Pancreas (tissue), 10 donors: ENCODE data around the gene APP. TPM values are rescaled to one million over a fixed set of nuclear protein-coding genes. Genes with fewer than 3 reads are reported as not detected.

Experiments
- ATAC-seq, 4 donors: fragments of 200-7000 bp; cut with Tn5 transposase; one replicate each; pipeline versions ENCODE4 v1.8.0 to v1.9.1; 2020; ENCODE audit warnings: mild to moderate bottlenecking in 4 of 4, moderate library complexity in 4 of 4
- DNase-seq, 6 donors: peaks; one replicate each; pipeline ENCODE4 v3.0.0-alpha.2; 2020
- FAIRE-seq: peaks from 2 replicates; lab custom pipeline; 2012; peaks lifted over from hg19 to GRCh38; lab: Jason Lieb, UNC
- H3K27ac ChIP-seq, 4 donors: fragments of 200-600 bp; sonication (generic); 1 replicate in 3 of 4; 2 replicates in 1 of 4; pipeline versions ENCODE4 v1.5.0 to v1.8.0; 2020
- H3K27me3 ChIP-seq, 4 donors: fragments of 200-600 bp; one replicate each; pipeline ENCODE4 v1.8.0; 2021
- H3K36me3 ChIP-seq, 3 donors: fragments of 200-600 bp; sonication (generic) in 1 of 3; one replicate each; pipeline versions ENCODE4 v1.5.0 to v1.8.0; 2020 to 2021
- H3K4me1 ChIP-seq, 3 donors: fragments of 200-600 bp; one replicate each; pipeline ENCODE4 v1.8.0; 2021
- H3K4me3 ChIP-seq, 4 donors: fragments of 200-600 bp; sonication (generic) in 2 of 4; one replicate each; pipeline versions ENCODE4 v1.5.0 to v1.8.0; 2020 to 2021
- H3K9me3 ChIP-seq, 4 donors: fragments of 200-600 bp; one replicate each; pipeline ENCODE4 v1.8.0; 2021
- CTCF ChIP-seq, 4 donors: fragments of 200-600 bp; sonication (generic) in 3 of 4; IDR thresholded peaks; one replicate each; pipeline versions ENCODE4 v1.5.0 to v1.8.0; 2021; ENCODE audit warnings: antibody characterized with exemption in 4 of 4
- WGBS, 2 donors: extraction: QIAGEN DNeasy Blood & Tissue Kit; methylation state at CpG; one replicate each; pipeline ENCODE4 v1.1.7; 2013; 5-methylcytosine and 5-hydroxymethylcytosine counted together
- intact Hi-C, 3 donors: fragments of 100-400 bp; cut with DNase I; formaldehyde crosslinking; loops; one replicate each; pipeline versions ENCODE4 v1.11.1 to v1.14.2; 2022
- polyA plus RNA-seq, 2 donors: library from polyadenylated mRNA; stranded (reverse); fragments of 200-250 nt; gene quantifications; one replicate each; pipeline ENCODE4 v1.2.3, GENCODE V29; 2013
- total RNA-seq, 6 donors: library from RNA; stranded (reverse); fragmentation: NEBNext Ultra II Directional in 4 of 6; extraction: Animal tissue kit (Norgen Biotek cat#: 25700) in 4 of 6; gene quantifications; one replicate each; pipeline versions ENCODE4 v1.2.1 to v1.2.4, GENCODE V29; 2021 to 2023
- donor health status: healthy with polysubstance abuse.
- donor health status: DM: no; HTN: no; CAD: no; lungs with moderate emphysema.
- donor health status: DM: no; HTN: no; CAD: no.
- donor health status: control.
- donor health status: control.
- donor health status: Bipolar disorder and iron deficiency.
- donor health status: DM: yes; HTN: yes; CAD: no.
- donor health status: DM: no; HTN: no; CAD: no.
- donor health status: DM: no; HTN: no; CAD: no.
- donor health status: DM: yes; HTN: yes; CAD: no.

APP gene
- total and polyA plus RNA-seq, 8 donors: 50.7 to 372 (median 165) TPM

- Histone ChIP-seq H3K27me3 (no peaks in the 10 kb centered on the region), H3K4me3 (no peak overlapping the region), H3K4me1 (peaks cover 0 to 17% (median 14%) of the 10 kb centered on the region in 3 donors), H3K9me3 (no peaks in the 10 kb centered on the region), H3K36me3 (no peaks in the 10 kb centered on the region), H3K27ac (no peak overlapping the region)
- FAIRE-seq (no peak), DNase-seq (no peak), ATAC-seq (no peak)
- WGBS, 2 donors: 91% methylated on average over 2 of the region's 2 CpGs
- intact Hi-C loops: no loop called here
- no peak for TF ChIP-seq CTCF (IDR thresholded peaks at IDR 0.05)
Measured at GRCh38 chr21:25986928-25987327, 183.6 kb downstream of the APP start.

DNA sequence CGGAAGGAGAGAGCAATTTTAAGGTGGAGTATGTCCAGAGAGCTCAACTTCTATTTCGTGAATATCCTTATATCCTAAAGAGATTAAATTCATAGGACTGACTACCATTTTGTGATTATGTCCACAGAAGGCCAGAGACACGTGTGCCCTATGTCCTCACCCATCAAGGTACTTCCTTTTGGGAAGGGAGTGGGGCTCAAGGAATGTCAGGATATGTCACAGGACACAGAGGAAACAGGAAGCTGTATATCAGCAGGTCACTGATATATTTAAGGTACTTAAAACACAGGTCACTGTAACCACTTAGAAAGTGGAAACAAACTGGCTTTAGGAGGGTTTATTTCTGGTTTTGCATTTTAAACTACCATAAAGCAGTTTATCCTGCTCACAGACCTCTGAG is 184.6 kb downstream of the APP start:
- FAIRE-seq: no peak
- no peak overlapping the region for H3K4me3 ChIP-seq
- 83 to 88% methylated on average over 3 of the region's 3 CpGs for WGBS, 2 donors
- H3K36me3 ChIP-seq: no peaks in the 10 kb centered on the region
- no peak for TF ChIP-seq CTCF (IDR thresholded peaks at IDR 0.05)
- no peak for DNase-seq
- intact Hi-C loops: no loop called here
- H3K9me3 ChIP-seq: no peaks in the 10 kb centered on the region
- no peaks in the 10 kb centered on the region for H3K27me3 ChIP-seq
- peaks cover 0 to 17% (median 14%) of the 10 kb centered on the region in 3 donors for H3K4me1 ChIP-seq
- no peak for ATAC-seq
- H3K27ac ChIP-seq: no peak overlapping the region

DNA sequence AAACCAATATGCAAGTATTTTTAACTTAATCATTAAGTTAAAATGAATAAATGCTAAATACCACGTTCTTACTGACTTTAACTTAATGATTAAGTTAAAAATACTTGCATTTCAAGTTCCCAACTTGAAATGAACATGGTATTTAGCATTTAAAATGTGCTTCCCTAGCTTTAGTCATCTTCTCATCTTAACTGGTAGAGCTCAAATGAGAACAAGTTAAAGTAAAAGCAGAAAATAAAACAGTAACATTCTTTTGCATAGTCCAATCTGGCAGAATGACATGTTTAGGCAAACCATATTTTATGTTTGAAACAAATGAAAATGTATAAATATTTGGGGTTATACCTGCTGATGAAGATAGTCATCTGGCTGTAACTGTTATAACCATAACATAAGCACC is 186.0 kb downstream of the APP start:
- WGBS, 2 donors: 53 to 75% methylated on average over 1 of the region's 1 CpG
- intact Hi-C loops: no loop called here
- no peak for FAIRE-seq

DNA sequence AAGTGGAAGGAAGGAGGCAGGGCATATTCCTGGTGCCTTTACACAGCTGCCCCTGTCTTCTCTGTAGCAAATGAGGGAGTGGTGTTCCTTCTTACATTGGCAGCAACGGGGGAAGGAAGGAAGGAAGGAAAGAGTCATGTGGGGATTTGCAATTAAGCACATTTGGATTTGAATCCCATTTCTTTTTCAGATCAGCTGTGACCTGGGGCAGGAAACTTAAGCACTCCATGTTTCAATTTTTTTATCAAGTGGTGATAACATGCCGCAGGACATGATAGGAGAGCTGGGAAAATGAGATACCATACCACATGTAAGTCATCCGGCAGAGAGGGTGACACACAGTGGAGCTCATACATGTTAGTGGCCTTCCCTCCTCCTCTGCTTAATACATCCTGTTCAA is 186.8 kb downstream of the APP start:
- Histone ChIP-seq H3K27ac (no peak overlapping the region), H3K4me3 (no peak overlapping the region), H3K27me3 (no peaks in the 10 kb centered on the region), H3K4me1 (peaks cover 0 to 17% (median 14%) of the 10 kb centered on the region in 3 donors), H3K36me3 (no peaks in the 10 kb centered on the region), H3K9me3 (no peaks in the 10 kb centered on the region)
- FAIRE-seq: no peak
- TF ChIP-seq CTCF (IDR thresholded peaks at IDR 0.05): no peak
- peak in 1 of 6 donors; percentile 23 for DNase-seq
- 21 to 27% methylated on average over 3 of the region's 3 CpGs for WGBS, 2 donors
- ATAC-seq: peak; percentile 73 to 92 (median 88)
- intact Hi-C loops: no loop called here

More for the DNA sequence above, 186.0 kb downstream of the APP start:
- peaks cover 0 to 17% (median 14%) of the 10 kb centered on the region in 3 donors for H3K4me1 ChIP-seq
- no peak for DNase-seq
- H3K27ac ChIP-seq: no peak overlapping the region
- H3K36me3 ChIP-seq: no peaks in the 10 kb centered on the region
- no peaks in the 10 kb centered on the region for H3K9me3 ChIP-seq
- no peak for TF ChIP-seq CTCF (IDR thresholded peaks at IDR 0.05)
- H3K4me3 ChIP-seq: no peak overlapping the region
- no peaks in the 10 kb centered on the region for H3K27me3 ChIP-seq
- ATAC-seq: no peak

- no peaks in the 10 kb centered on the region for H3K36me3 ChIP-seq
- no peak for TF ChIP-seq CTCF (IDR thresholded peaks at IDR 0.05)
- H3K4me1 ChIP-seq: peaks cover 0 to 23% (median 14%) of the 10 kb centered on the region in 3 donors
- DNase-seq (no peak), ATAC-seq (no peak), FAIRE-seq (no peak)
- no peak overlapping the region for H3K27ac ChIP-seq
- H3K9me3 ChIP-seq: no peaks in the 10 kb centered on the region
- H3K27me3 ChIP-seq: no peaks in the 10 kb centered on the region
- no peak overlapping the region for H3K4me3 ChIP-seq
- 97 to 100% methylated on average over 3 of the region's 3 CpGs for WGBS, 2 donors
- intact Hi-C loops: no loop called here
Measured at GRCh38 chr21:25980710-25981109, 189.9 kb downstream of the APP start.
